ENCODE data around the gene PSMD3.
A peak's percentile ranks its signal among the peaks of the same experiment; 100 is the strongest.

Gene PSMD3

DNA sequence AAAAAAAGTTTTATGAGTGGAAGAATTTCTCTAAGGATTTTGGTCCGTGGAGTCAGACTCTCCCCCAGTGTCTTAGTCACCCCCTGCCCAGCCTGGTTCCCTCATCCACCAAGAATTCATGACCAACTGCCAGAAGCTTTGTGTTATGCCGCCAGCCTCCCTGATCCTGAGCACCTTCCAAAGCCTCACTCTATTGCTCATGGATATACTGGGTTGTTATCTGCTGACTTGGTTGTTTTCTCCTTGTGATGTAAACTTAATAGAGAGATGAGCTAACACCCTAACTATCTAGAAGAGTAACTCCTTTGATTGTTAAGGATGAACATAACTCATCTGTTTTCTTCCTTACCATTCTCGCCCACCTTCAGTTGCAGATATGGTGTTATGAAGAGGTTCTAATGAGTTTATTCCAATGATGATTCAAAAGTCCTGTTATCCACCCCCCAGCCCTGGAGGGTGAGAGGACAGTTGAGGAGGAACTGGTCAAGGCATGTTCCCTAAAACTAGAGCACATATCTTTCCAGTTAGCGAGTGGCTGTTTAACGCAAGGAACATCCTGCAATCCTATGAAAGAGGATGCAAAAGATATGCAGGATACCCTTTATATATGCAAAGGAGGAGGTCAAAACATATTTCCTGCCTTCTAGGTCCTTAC, 1.5 kb upstream of the PSMD3 start:
- H3K4me3 ChIP-seq (replicated peaks in 1 of 2; ENCODE audit: low read depth in 2 of 2, low read length in 2 of 2) = peak overlapping the region in 1 of 2 donors; percentile 3
- peak; percentile 56 to 92 for DNase-seq (ENCODE audit: low read depth in 2 of 2)
- TF ChIP-seq, protein P1, sequence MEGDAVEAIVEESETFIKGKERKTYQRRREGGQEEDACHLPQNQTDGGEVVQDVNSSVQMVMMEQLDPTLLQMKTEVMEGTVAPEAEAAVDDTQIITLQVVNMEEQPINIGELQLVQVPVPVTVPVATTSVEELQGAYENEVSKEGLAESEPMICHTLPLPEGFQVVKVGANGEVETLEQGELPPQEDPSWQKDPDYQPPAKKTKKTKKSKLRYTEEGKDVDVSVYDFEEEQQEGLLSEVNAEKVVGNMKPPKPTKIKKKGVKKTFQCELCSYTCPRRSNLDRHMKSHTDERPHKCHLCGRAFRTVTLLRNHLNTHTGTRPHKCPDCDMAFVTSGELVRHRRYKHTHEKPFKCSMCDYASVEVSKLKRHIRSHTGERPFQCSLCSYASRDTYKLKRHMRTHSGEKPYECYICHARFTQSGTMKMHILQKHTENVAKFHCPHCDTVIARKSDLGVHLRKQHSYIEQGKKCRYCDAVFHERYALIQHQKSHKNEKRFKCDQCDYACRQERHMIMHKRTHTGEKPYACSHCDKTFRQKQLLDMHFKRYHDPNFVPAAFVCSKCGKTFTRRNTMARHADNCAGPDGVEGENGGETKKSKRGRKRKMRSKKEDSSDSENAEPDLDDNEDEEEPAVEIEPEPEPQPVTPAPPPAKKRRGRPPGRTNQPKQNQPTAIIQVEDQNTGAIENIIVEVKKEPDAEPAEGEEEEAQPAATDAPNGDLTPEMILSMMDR (IDR thresholded peaks at IDR 0.05; ENCODE audit: low read depth, low read length) = no peak

- DNase-seq (ENCODE audit: low read depth in 2 of 2) = peak in 1 of 2 donors; percentile 26
- TF ChIP-seq, protein P1 (IDR thresholded peaks at IDR 0.05; ENCODE audit: low read depth, low read length) = no peak
- peak overlapping the region; percentile 48 to 58 for H3K4me3 ChIP-seq (replicated peaks in 1 of 2; ENCODE audit: low read depth in 2 of 2, low read length in 2 of 2)
Measured at GRCh38 chr17:39979893-39980350, 685 bp upstream of the PSMD3 start.

GRCh38 chr17:39981207-39981741, 667 bp downstream of the PSMD3 start:
- TF ChIP-seq, protein P1 (IDR thresholded peaks at IDR 0.05; ENCODE audit: low read depth, low read length) = no peak
- no peak for DNase-seq (ENCODE audit: low read depth in 2 of 2)
- peak overlapping the region; percentile 98 to 99 for H3K4me3 ChIP-seq (replicated peaks in 1 of 2; ENCODE audit: low read depth in 2 of 2, low read length in 2 of 2)

- TF ChIP-seq, protein P1 (IDR thresholded peaks at IDR 0.05; ENCODE audit: low read depth, low read length) = no peak
- H3K4me3 ChIP-seq (replicated peaks in 1 of 2; ENCODE audit: low read depth in 2 of 2, low read length in 2 of 2) = peak overlapping the region; percentile 98 to 99
- no peak for DNase-seq (ENCODE audit: low read depth in 2 of 2)
Measured at GRCh38 chr17:39981766-39982375, 1.3 kb downstream of the PSMD3 start.

- DNase-seq (ENCODE audit: low read depth in 2 of 2) = no peak
- TF ChIP-seq, protein P1 (IDR thresholded peaks at IDR 0.05; ENCODE audit: low read depth, low read length) = no peak
- no peak overlapping the region for H3K4me3 ChIP-seq (replicated peaks in 1 of 2; ENCODE audit: low read depth in 2 of 2, low read length in 2 of 2)
Measured at GRCh38 chr17:39988206-39988810, 7.7 kb downstream of the PSMD3 start.

GRCh38 chr17:39994448-39994847, 13.8 kb downstream of the PSMD3 start:
- TF ChIP-seq, protein P1 (IDR thresholded peaks at IDR 0.05; ENCODE audit: low read depth, low read length) = no peak
- H3K4me3 ChIP-seq (replicated peaks in 1 of 2; ENCODE audit: low read depth in 2 of 2, low read length in 2 of 2) = no peak overlapping the region
- no peak for DNase-seq (ENCODE audit: low read depth in 2 of 2)
